DND-41 (cell line): ENCODE measurements around the gene TMBIM4.

Experiments
- CTCF ChIP-seq: IDR thresholded peaks from 2 replicates; pipeline ENCODE4 v1.5.1; 2012; ENCODE audit warnings: borderline replicate concordance, low read length, moderate library complexity, mild to moderate bottlenecking; ENCODE audit not compliant: poor library complexity, severe bottlenecking; ENCODE audit errors: extremely low read depth
- EZH2 ChIP-seq: IDR thresholded peaks from 3 replicates; pipeline ENCODE4 v1.6.1; 2012; ENCODE audit warnings: borderline replicate concordance, low read depth, mild to moderate bottlenecking, moderate library complexity, low read length, inconsistent platforms; ENCODE audit not compliant: severe bottlenecking

GRCh38 chr12:66194122-66194521 lies 24.3 kb upstream of the TMBIM4 start:
- TF ChIP-seq EZH2 (no peak), CTCF (no peak)
